GM12873 (cell line): ENCODE results near the gene MCM5.

Source experiments
- CTCF ChIP-seq: IDR thresholded peaks from 2 replicates; pipeline ENCODE4 v1.5.1; 2012; ENCODE audit warnings: low read depth, mild to moderate bottlenecking, moderate library complexity, low read length, control low read depth; ENCODE audit not compliant: insufficient read depth; ENCODE audit errors: missing control alignments

MCM5 gene

DNA sequence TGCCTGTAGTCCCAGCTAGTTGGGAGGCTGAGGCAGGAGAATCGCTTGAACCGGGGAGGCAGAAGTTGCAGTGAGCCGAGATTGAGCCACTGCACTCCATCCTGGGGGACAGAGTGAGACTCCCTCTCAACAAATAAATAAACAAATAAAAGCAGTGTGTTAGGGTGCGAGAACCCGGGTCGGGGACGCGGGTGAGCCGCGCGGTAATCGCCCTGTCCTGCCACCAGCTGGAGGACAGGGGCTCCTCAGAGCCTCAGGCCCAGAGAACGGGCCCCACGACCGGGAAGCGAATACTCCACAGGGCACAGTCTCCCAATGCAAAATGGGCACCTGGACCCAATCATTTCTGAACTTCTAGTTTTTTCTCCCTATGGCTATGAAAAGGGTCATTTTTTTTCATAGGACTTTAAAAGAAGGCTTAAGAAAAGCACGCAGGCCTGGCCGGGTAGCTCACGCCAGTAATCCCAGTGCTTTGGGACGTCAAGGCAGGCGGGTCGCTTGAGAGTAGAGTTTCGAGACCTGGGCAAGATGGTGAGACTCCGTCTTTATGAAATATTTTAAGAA lies 744 bp upstream of the MCM5 start:
- no peak for TF ChIP-seq CTCF

- TF ChIP-seq CTCF = no peak
These were observed 506 bp downstream of the MCM5 start for GRCh38 chr22:35400501-35400790.

GRCh38 chr22:35401863-35402262 lies 1.9 kb downstream of the MCM5 start:
- no peak for TF ChIP-seq CTCF

DNA sequence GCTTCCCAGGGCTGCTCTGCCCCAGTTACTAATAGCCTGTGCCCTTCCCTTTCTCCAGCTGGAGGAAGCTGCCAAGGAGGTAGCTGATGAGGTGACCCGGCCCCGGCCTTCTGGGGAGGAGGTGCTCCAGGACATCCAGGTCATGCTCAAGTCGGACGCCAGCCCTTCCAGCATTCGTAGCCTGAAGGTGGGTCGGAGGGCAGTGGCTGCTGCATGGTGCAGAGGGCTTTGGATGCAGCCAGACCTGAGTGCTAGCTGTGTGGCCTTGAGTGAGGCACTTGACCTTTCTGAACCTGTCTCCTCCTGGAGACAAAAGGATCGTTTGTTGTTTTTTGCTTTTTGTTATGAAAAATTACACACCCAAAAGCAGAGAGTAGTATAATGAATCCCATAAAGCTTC lies 3.4 kb downstream of the MCM5 start:
- no peak for TF ChIP-seq CTCF

DNA sequence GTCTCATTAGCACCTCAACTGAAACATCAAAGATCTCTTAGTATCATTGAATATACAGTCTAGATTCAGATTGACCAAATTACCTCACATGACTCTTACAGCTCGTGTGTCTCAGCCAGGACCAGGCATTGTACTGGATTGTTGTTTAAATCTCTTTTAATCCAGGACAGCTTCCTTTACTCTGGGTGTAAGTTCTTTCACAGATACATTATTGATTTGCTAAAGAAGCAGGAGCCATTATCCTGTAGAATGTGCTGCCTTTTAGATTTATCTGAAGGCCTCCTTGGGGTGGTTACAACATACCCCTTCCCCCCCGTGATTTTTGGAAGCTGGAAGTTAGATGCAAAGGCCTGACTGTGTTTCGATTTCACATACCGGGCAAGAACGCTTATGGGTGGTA lies 4.2 kb downstream of the MCM5 start:
- TF ChIP-seq CTCF = no peak

DNA sequence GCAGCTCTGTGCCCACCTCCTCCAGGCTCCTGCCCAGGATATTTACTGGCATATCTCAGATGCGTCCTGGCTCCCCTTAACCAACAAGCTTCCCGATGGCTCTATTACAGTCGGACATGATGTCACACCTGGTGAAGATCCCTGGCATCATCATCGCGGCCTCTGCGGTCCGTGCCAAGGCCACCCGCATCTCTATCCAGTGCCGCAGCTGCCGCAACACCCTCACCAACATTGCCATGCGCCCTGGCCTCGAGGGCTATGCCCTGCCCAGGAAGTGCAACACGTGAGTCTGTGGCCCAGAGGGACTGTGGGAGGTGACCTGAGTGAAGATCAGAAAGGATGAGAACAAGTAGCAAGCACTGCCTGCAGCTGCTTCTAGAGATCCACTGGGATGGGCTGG lies 6.5 kb downstream of the MCM5 start:
- no peak for TF ChIP-seq CTCF

DNA sequence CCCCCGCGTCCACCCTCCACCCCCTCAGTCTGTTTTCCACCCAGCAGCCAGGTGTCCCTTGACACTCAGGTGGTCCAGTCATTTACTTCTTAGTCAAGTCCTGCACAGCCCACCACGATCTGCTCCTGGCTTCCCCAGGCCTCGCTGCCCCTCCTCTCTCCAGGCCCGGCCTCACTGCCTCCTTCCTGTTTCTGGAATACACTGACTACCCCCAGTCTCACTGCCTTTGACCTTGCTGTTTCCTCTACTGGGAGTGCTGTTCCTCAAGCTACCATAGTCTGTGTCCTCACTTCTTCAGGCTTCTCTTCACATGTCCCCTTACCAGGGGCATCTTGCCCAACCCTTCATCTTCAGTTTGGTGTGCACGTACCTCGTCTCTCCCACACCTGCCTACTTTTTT lies 7.4 kb downstream of the MCM5 start:
- TF ChIP-seq CTCF = no peak
